Astrocyte (in vitro differentiated cells and primary cell): ENCODE results near the gene NPC1L1. TPM values are rescaled to one million over a fixed set of nuclear protein-coding genes. Genes with fewer than 3 reads are reported as not detected.

Experiments
- DNase-seq: peaks from one replicate; pipeline ENCODE4 v3.0.0-alpha.2; 2010; ENCODE audit warnings: low read depth
- FAIRE-seq: peaks from 2 replicates; lab custom pipeline; 2011; peaks lifted over from hg19 to GRCh38; lab: Jason Lieb, UNC
- H2AFZ ChIP-seq: 2 replicates; pipeline ENCODE4 v1.6.0; 2012; ENCODE audit warnings: low read depth, low read length, inconsistent platforms
- H3K27ac ChIP-seq: 2 replicates; pipeline ENCODE4 v1.5.1; 2011; ENCODE audit warnings: low read depth, low read length, inconsistent platforms
- H3K27me3 ChIP-seq: 2 replicates; pipeline ENCODE4 v1.6.0; 2011; ENCODE audit warnings: low read length, inconsistent platforms; ENCODE audit not compliant: insufficient read depth
- H3K36me3 ChIP-seq: 2 replicates; pipeline ENCODE4 v1.5.1; 2011; ENCODE audit warnings: low read length, inconsistent platforms; ENCODE audit not compliant: insufficient read depth
- H3K4me1 ChIP-seq: 2 replicates; pipeline ENCODE4 v1.5.1; 2011; ENCODE audit warnings: low read length, inconsistent platforms; ENCODE audit not compliant: insufficient read depth
- H3K4me2 ChIP-seq: 2 replicates; pipeline ENCODE4 v1.6.0; 2012; ENCODE audit warnings: low read length, inconsistent platforms
- H3K4me3 ChIP-seq: 2 replicates; pipeline ENCODE4 v1.5.1; 2011; ENCODE audit warnings: low read depth, mild to moderate bottlenecking, low read length, inconsistent platforms; ENCODE audit not compliant: insufficient read depth
- H3K79me2 ChIP-seq: 2 replicates; pipeline ENCODE4 v1.6.0; 2012; ENCODE audit warnings: mild to moderate bottlenecking, low read length, inconsistent platforms; ENCODE audit not compliant: insufficient read depth
- H3K9ac ChIP-seq: 2 replicates; pipeline ENCODE4 v1.6.0; 2012; ENCODE audit warnings: mild to moderate bottlenecking, low read length, inconsistent platforms
- H3K9me3 ChIP-seq: 2 replicates; pipeline ENCODE4 v1.5.1; 2012; ENCODE audit warnings: low read depth, mild to moderate bottlenecking, low read length, inconsistent platforms; ENCODE audit not compliant: insufficient read depth
- H4K20me1 ChIP-seq: 2 replicates; pipeline ENCODE4 v1.6.0; 2012; ENCODE audit warnings: low read length, inconsistent platforms; ENCODE audit not compliant: insufficient read depth
- H3K27ac Mint-ChIP-seq: one replicate; pipeline ENCODE4 v1.8.0; 2021; ENCODE audit warnings: mild to moderate bottlenecking, mixed read lengths; ENCODE audit not compliant: unreplicated experiment
- H3K27me3 Mint-ChIP-seq: one replicate; pipeline ENCODE4 v1.8.0; 2021; ENCODE audit warnings: low read depth, mixed read lengths; ENCODE audit not compliant: unreplicated experiment
- H3K36me3 Mint-ChIP-seq: one replicate; pipeline ENCODE4 v1.8.0; 2021; ENCODE audit warnings: low read depth, mixed read lengths; ENCODE audit not compliant: unreplicated experiment
- H3K4me1 Mint-ChIP-seq: one replicate; pipeline ENCODE4 v1.8.0; 2021; ENCODE audit warnings: low read depth, mixed read lengths; ENCODE audit not compliant: unreplicated experiment
- H3K4me3 Mint-ChIP-seq: one replicate; pipeline ENCODE4 v1.8.0; 2021; ENCODE audit warnings: mild to moderate bottlenecking, moderate library complexity, mixed read lengths; ENCODE audit not compliant: unreplicated experiment
- H3K9me3 Mint-ChIP-seq: one replicate; pipeline ENCODE4 v1.8.0; 2021; ENCODE audit warnings: mild to moderate bottlenecking, mixed read lengths; ENCODE audit not compliant: unreplicated experiment
- CTCF ChIP-seq: IDR thresholded peaks from 2 replicates; pipeline ENCODE4 v1.5.1; 2011; ENCODE audit warnings: low read depth, mild to moderate bottlenecking, inconsistent platforms, low read length, moderate library complexity; ENCODE audit not compliant: insufficient read depth
- EZH2 ChIP-seq: IDR thresholded peaks from 2 replicates; pipeline ENCODE4 v1.6.1; 2012; ENCODE audit warnings: mild to moderate bottlenecking, low read length, inconsistent platforms; ENCODE audit not compliant: insufficient read depth
- total RNA-seq: library from RNA; stranded (reverse); gene quantifications from 2 replicates; pipeline ENCODE4 v1.2.1, GENCODE V29; 2021

The NPC1L1 gene
- total RNA-seq, 1 donor from 2014 or later, result 0.07 TPM

DNA sequence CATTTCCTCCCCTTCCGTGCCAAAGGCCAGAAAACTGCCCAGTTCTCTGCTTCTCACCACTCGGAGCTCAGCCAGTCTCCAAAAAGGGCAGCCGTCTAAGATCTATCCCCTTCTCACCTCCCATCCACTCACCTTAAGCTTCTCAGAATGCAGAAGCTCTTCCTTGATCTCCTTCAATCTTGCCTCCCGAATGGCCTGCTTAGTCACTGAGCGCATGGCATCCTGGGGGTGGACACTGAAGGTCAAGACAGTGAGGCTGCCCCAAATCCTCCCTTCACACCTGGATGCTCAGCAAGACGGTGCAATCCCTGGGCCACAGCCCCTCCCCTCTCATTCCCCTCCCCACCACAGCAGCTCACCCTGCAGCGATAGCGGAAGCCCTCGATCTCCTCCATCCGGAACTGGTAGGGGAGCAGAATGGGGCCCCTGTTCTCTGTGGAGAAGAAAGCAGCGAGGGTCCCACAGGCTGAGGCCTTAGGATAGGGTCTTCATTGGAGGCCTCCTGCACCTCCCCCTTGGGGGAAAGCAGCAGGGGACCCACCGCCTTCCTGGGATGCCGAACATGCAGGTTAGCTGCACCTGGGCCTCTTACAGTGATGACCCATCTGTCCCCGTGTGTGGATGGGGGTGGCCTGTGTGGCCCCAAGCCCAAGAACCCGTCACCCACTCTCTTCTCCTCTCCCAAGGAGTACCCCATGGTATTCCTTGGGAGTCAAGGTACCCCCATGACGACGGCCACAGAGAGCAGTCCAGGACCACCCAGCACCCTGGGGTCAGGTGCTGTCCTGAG lies 27.8 kb upstream of the NPC1L1 start:
- no peak overlapping the region for H3K4me2 ChIP-seq
- peaks cover 76% of the 10 kb centered on the region for H4K20me1 ChIP-seq
- no peaks in the 10 kb centered on the region for H3K27me3 ChIP-seq
- no peak overlapping the region for H3K9ac ChIP-seq
- no peak overlapping the region for H3K4me3 Mint-ChIP-seq
- H3K27me3 Mint-ChIP-seq, result no peaks in the 10 kb centered on the region
- peaks cover 47% of the 10 kb centered on the region for H3K79me2 ChIP-seq
- H3K27ac ChIP-seq, result no peak overlapping the region
- no peaks in the 10 kb centered on the region for H3K9me3 Mint-ChIP-seq
- H2AFZ ChIP-seq, result no peak overlapping the region
- H3K36me3 ChIP-seq, result peaks cover 69% of the 10 kb centered on the region
- no peak overlapping the region for H3K4me3 ChIP-seq
- no peaks in the 10 kb centered on the region for H3K9me3 ChIP-seq
- H3K27ac Mint-ChIP-seq, result no peak overlapping the region
- DNase-seq (no peak), FAIRE-seq (no peak)
- H3K36me3 Mint-ChIP-seq, result peaks cover 26% of the 10 kb centered on the region
- peaks cover 12% of the 10 kb centered on the region for H3K4me1 ChIP-seq
- H3K4me1 Mint-ChIP-seq, result peaks cover 13% of the 10 kb centered on the region
- TF ChIP-seq CTCF, result no peak
- TF ChIP-seq EZH2, result no peak

DNA sequence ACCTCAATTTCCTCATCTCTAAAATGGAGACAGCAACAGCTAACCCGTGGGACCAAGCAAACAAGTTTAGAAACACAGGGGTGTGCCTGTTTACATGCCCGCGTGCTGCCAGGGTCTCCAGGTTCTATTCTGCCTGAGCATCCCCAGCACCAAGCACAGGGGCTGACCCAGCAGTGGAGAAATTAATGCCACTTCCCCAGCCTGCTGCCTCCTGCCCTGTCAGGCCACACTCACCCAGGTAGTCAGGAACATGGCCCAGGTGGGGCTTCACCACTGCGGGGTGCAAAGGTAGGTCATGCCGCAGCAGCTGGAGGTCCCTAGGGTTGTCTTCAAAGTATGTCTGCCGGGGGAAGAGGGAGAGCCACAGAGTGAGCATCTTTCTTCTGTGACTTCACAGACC lies 26.8 kb upstream of the NPC1L1 start:
- no peaks in the 10 kb centered on the region for H3K27me3 Mint-ChIP-seq
- H3K9ac ChIP-seq, result no peak overlapping the region
- H3K4me1 ChIP-seq, result peaks cover 6% of the 10 kb centered on the region
- no peak for FAIRE-seq
- peaks cover 69% of the 10 kb centered on the region for H3K36me3 ChIP-seq
- no peak overlapping the region for H3K27ac ChIP-seq
- H3K4me3 Mint-ChIP-seq, result no peak overlapping the region
- no peaks in the 10 kb centered on the region for H3K9me3 Mint-ChIP-seq
- TF ChIP-seq EZH2 (no peak), CTCF (no peak)
- H2AFZ ChIP-seq, result no peak overlapping the region
- no peaks in the 10 kb centered on the region for H3K27me3 ChIP-seq
- H3K27ac Mint-ChIP-seq, result no peak overlapping the region
- no peaks in the 10 kb centered on the region for H3K9me3 ChIP-seq
- H3K36me3 Mint-ChIP-seq, result peaks cover 23% of the 10 kb centered on the region
- H3K4me1 Mint-ChIP-seq, result peaks cover 10% of the 10 kb centered on the region
- DNase-seq, result no peak
- H4K20me1 ChIP-seq, result peaks cover 82% of the 10 kb centered on the region
- no peak overlapping the region for H3K4me3 ChIP-seq
- no peak overlapping the region for H3K4me2 ChIP-seq
- H3K79me2 ChIP-seq, result peaks cover 36% of the 10 kb centered on the region

DNA sequence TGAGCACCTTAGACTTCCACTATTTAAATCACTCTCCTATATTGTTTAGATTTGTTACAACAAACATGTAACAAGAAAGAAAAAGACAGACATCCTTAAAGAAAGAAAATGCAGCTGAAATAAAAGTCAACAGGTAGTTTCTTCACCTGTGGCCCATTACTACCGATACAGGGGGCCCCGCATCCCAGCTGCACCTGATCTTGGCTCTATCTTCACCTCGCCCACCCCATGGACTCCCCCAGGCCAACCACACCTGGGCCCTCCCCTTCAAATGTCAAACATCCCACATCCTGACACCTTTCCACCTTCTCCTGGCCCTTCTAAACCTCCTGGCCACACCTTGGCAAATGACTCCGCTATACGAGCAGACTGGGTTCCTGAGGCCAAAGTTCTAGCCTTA lies 25.6 kb upstream of the NPC1L1 start:
- no peaks in the 10 kb centered on the region for H3K27me3 Mint-ChIP-seq

More for the DNA sequence above, 25.6 kb upstream of the NPC1L1 start:
- Mint-ChIP-seq H3K36me3 (peaks cover 20% of the 10 kb centered on the region), H3K4me1 (peaks cover 6% of the 10 kb centered on the region), H3K4me3 (no peak overlapping the region), H3K9me3 (no peaks in the 10 kb centered on the region), H3K27ac (no peak overlapping the region)
- Histone ChIP-seq H3K27ac (no peak overlapping the region), H4K20me1 (peaks cover 70% of the 10 kb centered on the region), H3K4me2 (no peak overlapping the region), H3K4me3 (no peak overlapping the region), H3K36me3 (peaks cover 57% of the 10 kb centered on the region), H3K9me3 (no peaks in the 10 kb centered on the region), H2AFZ (no peak overlapping the region), H3K4me1 (peaks cover 4% of the 10 kb centered on the region), H3K79me2 (peaks cover 24% of the 10 kb centered on the region), H3K27me3 (no peaks in the 10 kb centered on the region), H3K9ac (no peak overlapping the region)
- DNase-seq, result no peak
- FAIRE-seq, result no peak
- TF ChIP-seq CTCF, result no peak
- no peak for TF ChIP-seq EZH2
